NT2/D1 (cell line): ENCODE results near the gene NLE1.

Source experiments
- DNase-seq: peaks from one replicate; pipeline ENCODE4 v3.0.0-alpha.2; 2011; ENCODE audit warnings: low read depth, low spot score
- H3K27me3 ChIP-seq: 2 replicates; pipeline ENCODE4 v1.6.0; 2011; ENCODE audit warnings: mild to moderate bottlenecking; ENCODE audit not compliant: insufficient read length, insufficient read depth
- H3K36me3 ChIP-seq: 2 replicates; pipeline ENCODE4 v1.6.1; 2011; ENCODE audit warnings: mild to moderate bottlenecking, low read length, mixed read lengths; ENCODE audit not compliant: insufficient read depth, insufficient read length
- H3K4me1 ChIP-seq: 2 replicates; pipeline ENCODE4 v1.5.1; 2011; ENCODE audit not compliant: insufficient read depth, insufficient read length
- H3K4me3 ChIP-seq: 2 replicates; pipeline ENCODE4 v1.5.1; 2011; ENCODE audit warnings: low read depth; ENCODE audit not compliant: insufficient read length
- H3K9ac ChIP-seq: 2 replicates; pipeline ENCODE4 v1.6.0; 2011; ENCODE audit warnings: low read depth; ENCODE audit not compliant: insufficient read length
- H3K9me3 ChIP-seq: 2 replicates; pipeline ENCODE4 v1.5.1; 2011; ENCODE audit warnings: mild to moderate bottlenecking, low read length; ENCODE audit not compliant: insufficient read depth
- SUZ12 ChIP-seq: IDR thresholded peaks from 2 replicates; pipeline ENCODE4 v1.6.1; 2011; ENCODE audit not compliant: insufficient read length, insufficient read depth; ENCODE audit errors: extremely low read depth
- YY1 ChIP-seq: IDR thresholded peaks from 2 replicates; pipeline ENCODE4 v1.6.1; 2011; ENCODE audit not compliant: insufficient read length, insufficient read depth
- ZNF274 ChIP-seq: IDR thresholded peaks from 2 replicates; pipeline ENCODE4 v1.6.1; 2011; ENCODE audit warnings: mild to moderate bottlenecking, low read depth, low read length

Gene NLE1

GRCh38 chr17:35135322-35135721 lies 6.8 kb downstream of the NLE1 start:
- Histone ChIP-seq H3K36me3 (peaks cover 98% of the 10 kb centered on the region), H3K4me3 (no peak overlapping the region), H3K4me1 (no peaks in the 10 kb centered on the region), H3K9me3 (no peaks in the 10 kb centered on the region), H3K27me3 (no peaks in the 10 kb centered on the region), H3K9ac (no peak overlapping the region)
- no peak for DNase-seq
- no peak for TF ChIP-seq YY1
- TF ChIP-seq SUZ12, result no peak
- TF ChIP-seq ZNF274, result no peak

GRCh38 chr17:35132816-35133550 lies 9.1 kb downstream of the NLE1 start:
- Histone ChIP-seq H3K9ac (no peak overlapping the region), H3K27me3 (no peaks in the 10 kb centered on the region), H3K4me3 (no peak overlapping the region), H3K9me3 (no peaks in the 10 kb centered on the region), H3K36me3 (peaks cover 78% of the 10 kb centered on the region), H3K4me1 (no peaks in the 10 kb centered on the region)
- no peak for DNase-seq
- TF ChIP-seq SUZ12 (no peak), ZNF274 (no peak), YY1 (no peak)

- Histone ChIP-seq H3K4me3 (no peak overlapping the region), H3K36me3 (peaks cover 70% of the 10 kb centered on the region)
These were observed 10.0 kb downstream of the NLE1 start for GRCh38 chr17:35132099-35132498.

GRCh38 chr17:35130392-35130791 lies 11.7 kb downstream of the NLE1 start:
- H3K4me3 ChIP-seq, result no peak overlapping the region
- H3K9ac ChIP-seq, result no peak overlapping the region
- no peaks in the 10 kb centered on the region for H3K27me3 ChIP-seq
- TF ChIP-seq SUZ12 (no peak), YY1 (no peak), ZNF274 (no peak)
- no peaks in the 10 kb centered on the region for H3K9me3 ChIP-seq
- peaks cover 53% of the 10 kb centered on the region for H3K36me3 ChIP-seq
- no peaks in the 10 kb centered on the region for H3K4me1 ChIP-seq
- no peak for DNase-seq

More at GRCh38 chr17:35132099-35132498, 10.0 kb downstream of the NLE1 start:
- no peak for DNase-seq
- TF ChIP-seq SUZ12 (no peak), ZNF274 (no peak), YY1 (no peak)
- H3K4me1 ChIP-seq, result no peaks in the 10 kb centered on the region
- no peaks in the 10 kb centered on the region for H3K9me3 ChIP-seq
- H3K9ac ChIP-seq, result no peak overlapping the region
- H3K27me3 ChIP-seq, result no peaks in the 10 kb centered on the region

- Histone ChIP-seq H3K36me3 (peaks cover 48% of the 10 kb centered on the region), H3K9ac (no peak overlapping the region), H3K27me3 (no peaks in the 10 kb centered on the region), H3K9me3 (no peaks in the 10 kb centered on the region), H3K4me1 (no peaks in the 10 kb centered on the region), H3K4me3 (no peak overlapping the region)
- DNase-seq, result no peak
- TF ChIP-seq ZNF274 (no peak), SUZ12 (no peak), YY1 (no peak)
These were observed 12.1 kb downstream of the NLE1 start for GRCh38 chr17:35129973-35130351.

- H3K4me1 ChIP-seq, result no peaks in the 10 kb centered on the region
- TF ChIP-seq SUZ12 (no peak), ZNF274 (no peak), YY1 (no peak)
- no peaks in the 10 kb centered on the region for H3K9me3 ChIP-seq
- H3K36me3 ChIP-seq, result peaks cover 42% of the 10 kb centered on the region
- DNase-seq, result no peak
- no peaks in the 10 kb centered on the region for H3K27me3 ChIP-seq
- no peak overlapping the region for H3K9ac ChIP-seq
- no peak overlapping the region for H3K4me3 ChIP-seq
These were observed 12.7 kb downstream of the NLE1 start for GRCh38 chr17:35129154-35129972.

- peaks cover 28% of the 10 kb centered on the region for H3K36me3 ChIP-seq
- no peaks in the 10 kb centered on the region for H3K9me3 ChIP-seq
- no peaks in the 10 kb centered on the region for H3K27me3 ChIP-seq
- no peak for TF ChIP-seq SUZ12
- TF ChIP-seq YY1, result no peak
- TF ChIP-seq ZNF274, result no peak
- no peak overlapping the region for H3K9ac ChIP-seq
- H3K4me3 ChIP-seq, result no peak overlapping the region
- no peaks in the 10 kb centered on the region for H3K4me1 ChIP-seq
- DNase-seq, result no peak
These were observed 14.2 kb downstream of the NLE1 start for GRCh38 chr17:35127751-35128514.
